Kidney (tissue), 14 donors: Measurements from ENCODE around the gene AGRN. TPM values are rescaled to one million over a fixed set of nuclear protein-coding genes. Genes with fewer than 3 reads are reported as not detected.

Experiments used
- DNase-seq, 5 donors: peaks; one replicate each; pipeline ENCODE4 v3.0.0-alpha.2; 2013 to 2020
- FAIRE-seq: peaks from 2 replicates; lab custom pipeline; 2012; peaks lifted over from hg19 to GRCh38; lab: Jason Lieb, UNC
- H3K27ac ChIP-seq, 2 donors: one replicate each; pipeline ENCODE4 v1.7.0; 2013; ENCODE audit warnings: low read depth in 2 of 2, low read length in 2 of 2, inconsistent platforms in 1 of 2
- H3K27me3 ChIP-seq: one replicate; pipeline ENCODE4 v1.7.1; 2013; ENCODE audit warnings: low read length, inconsistent platforms; ENCODE audit not compliant: control insufficient read depth, insufficient read depth
- H3K36me3 ChIP-seq, 3 donors: one replicate each; pipeline versions ENCODE4 v1.7.0 to v1.7.1; 2013; ENCODE audit warnings: low read length in 3 of 3, control low read depth in 1 of 3, inconsistent platforms in 1 of 3; ENCODE audit not compliant: insufficient read depth in 3 of 3, control insufficient read depth in 2 of 3
- H3K4me1 ChIP-seq, 3 donors: one replicate each; pipeline versions ENCODE4 v1.7.0 to v1.7.1; 2013; ENCODE audit warnings: low read length in 3 of 3, inconsistent platforms in 1 of 3, low read depth in 1 of 3; ENCODE audit not compliant: control insufficient read depth in 2 of 3, insufficient read depth in 2 of 3
- H3K4me3 ChIP-seq, 3 donors: one replicate each; pipeline versions ENCODE4 v1.7.0 to v1.8.1; 2013; ENCODE audit warnings: low read length in 3 of 3, control low read depth in 1 of 3, inconsistent platforms in 1 of 3
- H3K9ac ChIP-seq, 3 donors: one replicate each; pipeline versions ENCODE4 v1.7.0 to v1.7.1; 2013; ENCODE audit warnings: low read length in 3 of 3, control low read depth in 1 of 3, inconsistent platforms in 1 of 3
- H3K9me3 ChIP-seq, 3 donors: one replicate each; pipeline versions ENCODE4 v1.7.0 to v1.7.1; 2013; ENCODE audit warnings: low read length in 3 of 3, control low read depth in 1 of 3, inconsistent platforms in 1 of 3; ENCODE audit not compliant: control insufficient read depth in 2 of 3, insufficient read depth in 1 of 3
- intact Hi-C: fragments of 100-400 bp; cut with DNase I; formaldehyde crosslinking; loops from one replicate; pipeline ENCODE4 v1.11.1; 2022
- polyA plus RNA-seq: library from polyadenylated mRNA; stranded (reverse); fragments of 350-450 nt; fragmentation: Illumina TruSeq; extraction: RNeasy Lipid Tissue Mini Kit (QIAGEN cat#74804); gene quantifications from one replicate; pipeline ENCODE4 v1.2.3, GENCODE V29; 2014; ENCODE audit warnings: low read depth, low replicate concordance; ENCODE audit not compliant: insufficient read depth
- total RNA-seq: library from RNA; stranded (reverse); fragmentation: NEBNext Ultra II Directional; extraction: Animal tissue kit (Norgen Biotek cat#: 25700); gene quantifications from one replicate; pipeline ENCODE4 v1.2.1, GENCODE V29; 2021
- TF ChIP-seq, protein P1 (sequence below): IDR thresholded peaks from 3 replicates; pipeline ENCODE4 v1.5.1; 2012; ENCODE audit warnings: mild to moderate bottlenecking, moderate library complexity, borderline replicate concordance; ENCODE audit not compliant: insufficient read depth; ENCODE audit errors: extremely low read depth
- donor health status: control.
- donor health status: control.
- donor health status: control.
- donor health status: control.
- donor health status: control.
- donor health status: DM: yes; HTN: yes; CAD: no.
- donor health status: Normal renal cell carcinoma (clear cell type).

AGRN gene
- total and polyA plus RNA-seq, 2 donors from 2014 or later, result 78.5 to 261 TPM

DNA sequence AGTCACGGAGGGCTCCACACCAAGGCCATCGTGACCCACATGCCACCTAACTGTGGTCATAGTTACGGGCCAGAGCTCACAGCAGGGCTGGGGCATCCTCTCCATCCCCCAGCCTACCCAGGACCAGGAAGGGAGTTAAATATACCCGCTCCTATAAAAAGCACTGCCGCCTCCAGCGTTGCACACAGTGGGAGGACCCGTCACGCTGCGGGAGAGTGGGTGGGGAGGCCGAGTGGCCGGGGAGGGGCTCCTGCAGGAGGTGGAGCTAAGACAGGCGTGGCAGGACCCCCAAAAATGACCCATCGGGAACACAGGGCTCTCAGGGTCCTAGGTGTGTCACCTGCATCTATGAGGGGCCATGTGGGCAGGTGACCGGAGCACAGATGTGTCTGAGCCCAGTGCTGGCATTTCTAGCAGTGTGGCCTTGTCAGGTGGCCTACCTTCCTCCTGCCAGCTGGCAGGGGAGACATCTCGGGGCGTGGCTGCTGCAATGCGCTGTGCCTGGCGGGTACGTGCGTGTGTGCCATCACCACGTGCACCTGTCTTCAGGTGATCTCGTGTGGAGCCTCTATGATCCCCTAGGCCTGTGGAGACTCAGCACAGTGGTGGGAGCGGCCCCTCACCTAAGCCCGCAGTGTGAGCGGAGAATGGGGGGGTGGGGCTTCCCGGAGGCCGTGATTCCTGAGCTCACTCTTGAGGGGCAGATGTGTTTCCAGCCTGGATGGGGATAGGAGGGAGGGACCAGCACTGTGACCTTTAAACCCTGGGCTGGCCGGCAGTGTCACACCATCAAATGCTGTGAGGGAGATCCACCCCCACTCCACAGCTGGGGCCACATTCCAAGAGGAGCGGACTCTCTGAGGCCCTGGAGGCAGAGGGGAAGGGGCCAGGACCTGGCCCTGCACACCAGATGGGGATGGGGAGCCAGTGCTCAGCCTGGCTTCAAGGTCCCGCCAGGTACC is 17.7 kb downstream of the AGRN start:
- intact Hi-C loops, result no loop called here
- peaks cover 0 to 6% (median 0%) of the 10 kb centered on the region in 3 donors for H3K4me1 ChIP-seq
- no peak for FAIRE-seq
- H3K27ac ChIP-seq, result no peak overlapping the region
- no peaks in the 10 kb centered on the region for H3K9me3 ChIP-seq
- H3K9ac ChIP-seq, result no peak overlapping the region
- H3K4me3 ChIP-seq, result no peak overlapping the region
- no peaks in the 10 kb centered on the region for H3K36me3 ChIP-seq
- TF ChIP-seq, protein P1, sequence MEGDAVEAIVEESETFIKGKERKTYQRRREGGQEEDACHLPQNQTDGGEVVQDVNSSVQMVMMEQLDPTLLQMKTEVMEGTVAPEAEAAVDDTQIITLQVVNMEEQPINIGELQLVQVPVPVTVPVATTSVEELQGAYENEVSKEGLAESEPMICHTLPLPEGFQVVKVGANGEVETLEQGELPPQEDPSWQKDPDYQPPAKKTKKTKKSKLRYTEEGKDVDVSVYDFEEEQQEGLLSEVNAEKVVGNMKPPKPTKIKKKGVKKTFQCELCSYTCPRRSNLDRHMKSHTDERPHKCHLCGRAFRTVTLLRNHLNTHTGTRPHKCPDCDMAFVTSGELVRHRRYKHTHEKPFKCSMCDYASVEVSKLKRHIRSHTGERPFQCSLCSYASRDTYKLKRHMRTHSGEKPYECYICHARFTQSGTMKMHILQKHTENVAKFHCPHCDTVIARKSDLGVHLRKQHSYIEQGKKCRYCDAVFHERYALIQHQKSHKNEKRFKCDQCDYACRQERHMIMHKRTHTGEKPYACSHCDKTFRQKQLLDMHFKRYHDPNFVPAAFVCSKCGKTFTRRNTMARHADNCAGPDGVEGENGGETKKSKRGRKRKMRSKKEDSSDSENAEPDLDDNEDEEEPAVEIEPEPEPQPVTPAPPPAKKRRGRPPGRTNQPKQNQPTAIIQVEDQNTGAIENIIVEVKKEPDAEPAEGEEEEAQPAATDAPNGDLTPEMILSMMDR, result no peak
- DNase-seq, result no peak
- H3K27me3 ChIP-seq, result no peaks in the 10 kb centered on the region

DNA sequence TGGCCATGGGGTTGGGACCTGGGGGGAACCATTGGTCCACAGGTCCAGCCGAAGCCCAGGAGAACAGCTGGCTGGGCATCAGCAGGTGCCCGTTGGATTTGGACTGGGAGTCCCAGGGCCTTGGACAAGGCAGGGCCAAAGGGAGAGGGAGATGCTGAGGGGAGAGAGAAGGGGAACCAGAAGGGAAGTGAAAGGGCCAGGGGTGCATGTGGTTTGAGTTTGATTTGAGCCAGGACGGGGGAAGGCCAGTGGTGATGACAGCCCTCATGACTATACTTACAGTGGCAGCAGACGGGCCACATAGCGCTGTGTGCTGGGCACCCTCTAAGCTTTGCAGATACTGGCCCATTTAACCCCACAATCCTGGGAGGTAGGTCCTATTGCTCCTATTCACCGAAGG is 18.8 kb downstream of the AGRN start:
- no peak overlapping the region for H3K27ac ChIP-seq
- H3K4me1 ChIP-seq, result peaks cover 0 to 6% (median 0%) of the 10 kb centered on the region in 3 donors
- no peak for DNase-seq
- no peak overlapping the region for H3K4me3 ChIP-seq
- FAIRE-seq, result no peak
- no peaks in the 10 kb centered on the region for H3K9me3 ChIP-seq
- H3K9ac ChIP-seq, result no peak overlapping the region
- no peaks in the 10 kb centered on the region for H3K36me3 ChIP-seq
- no peaks in the 10 kb centered on the region for H3K27me3 ChIP-seq
- intact Hi-C loops, result no loop called here
- TF ChIP-seq, protein P1, result no peak

DNA sequence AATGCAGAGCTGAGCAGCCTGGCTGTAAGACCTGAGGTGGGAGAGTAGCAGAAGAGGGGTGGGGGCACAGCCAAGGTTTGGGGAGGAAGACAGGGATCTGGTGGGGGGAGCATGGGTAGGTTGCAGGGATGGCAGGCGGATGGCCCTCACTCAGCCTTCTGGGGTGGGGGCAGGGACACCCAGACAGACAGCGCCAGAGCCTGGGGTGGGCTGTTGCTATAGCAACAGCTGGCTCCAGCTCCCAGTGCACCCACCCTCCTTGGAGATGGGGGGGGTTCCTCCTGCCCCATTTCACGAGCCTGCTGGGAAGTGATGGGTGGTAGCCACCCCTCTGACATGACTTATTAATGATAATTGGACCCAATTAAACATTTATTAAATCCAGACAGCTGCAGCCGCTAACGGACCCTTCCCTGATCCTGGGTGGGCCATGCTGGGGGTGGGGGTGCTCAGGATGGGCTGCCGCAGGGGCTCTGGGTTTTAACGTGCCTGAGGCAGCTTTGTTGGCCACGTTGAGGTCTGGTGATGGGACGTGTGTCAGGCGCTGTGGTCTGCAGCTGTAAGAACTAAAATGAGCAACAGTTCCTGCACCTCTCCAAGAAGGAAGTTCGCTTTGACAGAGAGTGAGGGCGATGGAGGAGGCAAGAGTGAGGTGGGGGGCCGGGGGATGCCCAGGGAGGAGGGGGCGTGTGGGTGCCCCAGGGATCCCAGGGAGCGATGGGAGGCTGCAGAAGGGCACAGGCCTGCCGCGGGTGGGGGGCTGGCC is 19.4 kb downstream of the AGRN start:
- H3K9ac ChIP-seq, result no peak overlapping the region
- TF ChIP-seq, protein P1, result no peak

More for the DNA sequence above, 19.4 kb downstream of the AGRN start:
- intact Hi-C loops, result no loop called here
- DNase-seq (peak in 1 of 5 donors; percentile 8), FAIRE-seq (no peak)
- Histone ChIP-seq H3K4me1 (peaks cover 0 to 6% (median 0%) of the 10 kb centered on the region in 3 donors), H3K4me3 (no peak overlapping the region), H3K36me3 (no peaks in the 10 kb centered on the region), H3K9me3 (no peaks in the 10 kb centered on the region), H3K27ac (no peak overlapping the region), H3K27me3 (no peaks in the 10 kb centered on the region)
